ENCODE data around the gene ARHGAP18. TPM values are rescaled to one million over a fixed set of nuclear protein-coding genes. Genes with fewer than 3 reads are reported as not detected.

Gene ARHGAP18
- total and polyA plus RNA-seq, 12 donors: 2.2 to 15.4 (median 4.1) TPM

DNA sequence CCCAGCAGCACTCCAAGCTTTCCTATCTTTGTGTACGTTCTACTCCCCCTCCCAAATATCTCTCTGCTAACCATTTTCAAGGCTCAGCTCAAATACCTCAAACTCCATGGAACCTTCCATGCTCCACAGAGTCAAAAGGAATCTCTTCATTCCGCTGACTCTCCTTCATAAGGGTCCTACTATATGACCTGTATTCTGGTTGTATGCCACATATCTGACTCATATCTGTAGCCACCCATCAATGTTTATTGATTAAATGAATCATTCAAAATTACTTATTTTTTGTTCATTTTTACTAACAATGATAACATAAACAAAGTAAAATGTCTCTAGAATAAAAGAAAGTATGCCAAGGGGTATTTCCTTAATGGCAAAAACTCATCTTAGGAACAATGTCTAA, 123.2 kb downstream of the ARHGAP18 start:
- H3K9me3 ChIP-seq: no peaks in the 10 kb centered on the region
- WGBS, 2 donors: 97 to 98% methylated on average over 2 of the region's 2 CpGs
- no peak for DNase-seq

DNA sequence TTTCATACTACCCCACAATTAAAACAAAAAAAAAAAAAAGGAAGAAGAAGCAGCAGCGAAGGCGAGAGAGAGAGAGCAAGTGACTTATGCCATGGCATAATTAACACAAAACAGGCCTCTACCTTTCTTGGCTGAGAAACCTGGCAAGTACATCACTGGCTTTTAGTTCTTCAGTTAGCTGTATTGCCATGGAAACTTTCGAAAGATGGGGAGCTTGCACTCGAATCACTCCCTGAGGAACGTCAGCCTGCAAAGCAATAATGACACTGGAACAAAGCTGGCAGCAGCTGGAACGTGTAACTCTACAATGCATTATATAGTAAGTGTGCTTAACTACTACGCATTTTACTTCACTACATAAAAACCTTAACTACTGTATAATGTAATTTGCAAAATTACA, 126.1 kb downstream of the ARHGAP18 start:
- H3K4me3 ChIP-seq: no peak overlapping the region
- intact Hi-C loops (cut with DNase I): no loop called here
- DNase-seq (no peak), ATAC-seq (no peak)
- 79 to 82% methylated on average over 7 of the region's 7 CpGs for WGBS, 2 donors
- no peaks in the 10 kb centered on the region for H3K9me3 ChIP-seq
- no peak overlapping the region for H3K27ac ChIP-seq
- H3K36me3 ChIP-seq: peaks cover 0 to 71% (median 0%) of the 10 kb centered on the region in 9 donors
- H3K4me1 ChIP-seq: no peaks in the 10 kb centered on the region
- TF ChIP-seq, protein P1, sequence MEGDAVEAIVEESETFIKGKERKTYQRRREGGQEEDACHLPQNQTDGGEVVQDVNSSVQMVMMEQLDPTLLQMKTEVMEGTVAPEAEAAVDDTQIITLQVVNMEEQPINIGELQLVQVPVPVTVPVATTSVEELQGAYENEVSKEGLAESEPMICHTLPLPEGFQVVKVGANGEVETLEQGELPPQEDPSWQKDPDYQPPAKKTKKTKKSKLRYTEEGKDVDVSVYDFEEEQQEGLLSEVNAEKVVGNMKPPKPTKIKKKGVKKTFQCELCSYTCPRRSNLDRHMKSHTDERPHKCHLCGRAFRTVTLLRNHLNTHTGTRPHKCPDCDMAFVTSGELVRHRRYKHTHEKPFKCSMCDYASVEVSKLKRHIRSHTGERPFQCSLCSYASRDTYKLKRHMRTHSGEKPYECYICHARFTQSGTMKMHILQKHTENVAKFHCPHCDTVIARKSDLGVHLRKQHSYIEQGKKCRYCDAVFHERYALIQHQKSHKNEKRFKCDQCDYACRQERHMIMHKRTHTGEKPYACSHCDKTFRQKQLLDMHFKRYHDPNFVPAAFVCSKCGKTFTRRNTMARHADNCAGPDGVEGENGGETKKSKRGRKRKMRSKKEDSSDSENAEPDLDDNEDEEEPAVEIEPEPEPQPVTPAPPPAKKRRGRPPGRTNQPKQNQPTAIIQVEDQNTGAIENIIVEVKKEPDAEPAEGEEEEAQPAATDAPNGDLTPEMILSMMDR (IDR thresholded peaks at IDR 0.05): no peak
- H3K27me3 ChIP-seq: no peaks in the 10 kb centered on the region

More for the DNA sequence above, 123.2 kb downstream of the ARHGAP18 start:
- Histone ChIP-seq H3K4me1 (no peaks in the 10 kb centered on the region), H3K4me3 (no peak overlapping the region), H3K27me3 (no peaks in the 10 kb centered on the region), H3K36me3 (peaks cover 0 to 64% (median 0%) of the 10 kb centered on the region in 9 donors), H3K27ac (no peak overlapping the region)
- no peak for ATAC-seq
- TF ChIP-seq, protein P1 (IDR thresholded peaks at IDR 0.05): no peak
- intact Hi-C loops (cut with DNase I): no loop called here

DNA sequence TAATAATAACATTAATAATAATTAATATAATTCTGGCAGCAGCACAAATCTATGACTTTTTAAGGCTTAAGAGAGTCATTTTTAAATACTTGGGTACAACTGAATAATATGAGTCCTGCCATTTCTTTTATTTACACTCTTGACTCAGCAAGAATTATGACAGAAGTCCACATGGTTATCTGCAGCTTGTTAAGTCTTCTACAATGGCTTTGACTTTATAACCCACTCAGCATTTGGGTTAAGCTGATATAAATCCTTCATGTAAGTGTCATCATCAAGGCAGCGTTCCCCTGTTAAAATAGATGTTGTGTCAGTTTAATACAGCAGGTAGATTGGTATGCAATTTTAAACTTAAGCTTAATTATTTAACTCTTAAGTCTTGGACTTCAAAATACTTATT, 131.7 kb downstream of the ARHGAP18 start:
- TF ChIP-seq, protein P1 (IDR thresholded peaks at IDR 0.05): no peak
- intact Hi-C loops (cut with DNase I): loop anchor here in 2 of 10 donors (5.0 to 10.0 kb wide), 2 partner anchors 74 to 81 kb away; no protein-coding TSS in a partner anchor
- Histone ChIP-seq H3K36me3 (peaks cover 0 to 64% (median 0%) of the 10 kb centered on the region in 9 donors), H3K9me3 (peaks cover 0 to 4% (median 0%) of the 10 kb centered on the region in 11 donors), H3K4me1 (peaks cover 0 to 6% (median 0%) of the 10 kb centered on the region in 9 donors), H3K27me3 (no peaks in the 10 kb centered on the region), H3K4me3 (no peak overlapping the region), H3K27ac (no peak overlapping the region)
- DNase-seq: no peak
- no peak for ATAC-seq
- 90 to 98% methylated on average over 1 of the region's 1 CpG for WGBS, 2 donors

- DNase-seq (no peak), ATAC-seq (no peak)
- Histone ChIP-seq H3K9me3 (peaks cover 0 to 4% (median 0%) of the 10 kb centered on the region in 11 donors), H3K4me3 (no peak overlapping the region), H3K4me1 (peaks cover 0 to 6% (median 0%) of the 10 kb centered on the region in 9 donors), H3K36me3 (peaks cover 0 to 58% (median 0%) of the 10 kb centered on the region in 9 donors), H3K27me3 (no peaks in the 10 kb centered on the region), H3K27ac (no peak overlapping the region)
- WGBS, 2 donors: 79 to 81% methylated on average over 3 of the region's 3 CpGs
- TF ChIP-seq, protein P1 (IDR thresholded peaks at IDR 0.05): no peak
- intact Hi-C loops (cut with DNase I): loop anchor here in 2 of 10 donors (5.0 to 10.0 kb wide), 2 partner anchors 73 to 80 kb away; no protein-coding TSS in a partner anchor
Measured at GRCh38 chr6:129577691-129578090, 132.3 kb downstream of the ARHGAP18 start.
